A549 (cell line): ENCODE data around the gene P2RX4. TPM values are rescaled to one million over a fixed set of nuclear protein-coding genes. Genes with fewer than 3 reads are reported as not detected.

Source experiments
- ATAC-seq, 2 experiments: fragments of 200-7000 bp in 1 of 2; fragments of >200 bp in 1 of 2; cut with Nextera tagmentation in 1 of 2; cut with Tn5 transposase in 1 of 2; 3 replicates each; pipeline versions ENCODE4 v1.8.0 to v1.9.1; 2018 to 2020; ENCODE audit warnings: mild to moderate bottlenecking in 1 of 2, moderate library complexity in 1 of 2
- CTCF ChIA-PET: fragments of 300-600 bp; sonication (Branson Sonifier 250); formaldehyde crosslinking; extraction: SDS; loops from one replicate; lab custom pipeline; 2021; ENCODE audit warnings: antibody characterized with exemption, inconsistent platforms; lab: Yijun Ruan, JAX
- POLR2A ChIA-PET: fragments of 350-600 bp; formaldehyde crosslinking; extraction: SDS; loops from one replicate; lab custom pipeline; 2021; ENCODE audit warnings: antibody characterized with exemption, inconsistent platforms; lab: Yijun Ruan, JAX
- DNase-seq, 2 experiments: peaks; one replicate each; pipeline versions ENCODE4 v3.0.0 to v3.0.0-alpha.2; 2011 to 2016; ENCODE audit warnings: low read depth in 1 of 2, low spot score in 1 of 2
- FAIRE-seq: peaks from 2 replicates; lab custom pipeline; 2011; peaks lifted over from hg19 to GRCh38; lab: Jason Lieb, UNC
- H3K27ac ChIP-seq, 2 experiments: fragments of >200 bp; sonication (Bioruptor Twin); formaldehyde crosslinking; 3 replicates each; pipeline ENCODE4 v1.5.1; 2016 to 2017
- H3K4me1 ChIP-seq: fragments of >200 bp; sonication (Bioruptor Twin); formaldehyde crosslinking; 3 replicates; pipeline ENCODE4 v1.6.1; 2016
- H3K4me2 ChIP-seq: fragments of >200 bp; sonication (Bioruptor Twin); formaldehyde crosslinking; 3 replicates; pipeline ENCODE4 v1.6.1; 2016
- H3K4me3 ChIP-seq: fragments of >200 bp; sonication (Bioruptor Twin); formaldehyde crosslinking; 3 replicates; pipeline ENCODE4 v1.5.1; 2016
- H3K9me3 ChIP-seq: fragments of >200 bp; sonication (Bioruptor Twin); formaldehyde crosslinking; 3 replicates; pipeline ENCODE4 v1.6.1; 2016
- CHD4 ChIP-seq: fragments of 200-600 bp; sonication (generic); IDR thresholded peaks from 2 replicates; pipeline ENCODE4 v1.6.1; 2016; ENCODE audit warnings: antibody characterized with exemption, mild to moderate bottlenecking, borderline replicate concordance
- EHMT2 ChIP-seq: fragments of 200-600 bp; sonication (generic); IDR thresholded peaks from 2 replicates; pipeline ENCODE4 v1.6.1; 2016; ENCODE audit warnings: antibody characterized with exemption, low read depth, mild to moderate bottlenecking, moderate library complexity
- FOSL2 ChIP-seq, 2 experiments: fragments of 450-650 bp in 1 of 2; fragments of >200 bp in 1 of 2; sonication (Bioruptor Twin) in 1 of 2; formaldehyde crosslinking; IDR thresholded peaks; 2 replicates each; pipeline versions ENCODE4 v1.5.0 to v1.6.1; 2016 to 2020; ENCODE audit warnings: mild to moderate bottlenecking in 1 of 2, moderate library complexity in 1 of 2
- HDAC2 ChIP-seq: fragments of 200-600 bp; sonication (generic); IDR thresholded peaks from 2 replicates; pipeline ENCODE4 v1.6.1; 2016
- HEYL ChIP-seq: fragments of 250-450 bp; sonication (Bioruptor Pico); IDR thresholded peaks from 2 replicates; pipeline ENCODE4 v1.8.0; 2021; ENCODE audit warnings: mild to moderate bottlenecking, moderate library complexity
- HOXB5 ChIP-seq: fragments of 250-450 bp; sonication (Bioruptor Pico); IDR thresholded peaks from 2 replicates; pipeline ENCODE4 v1.5.0; 2020; ENCODE audit warnings: mild to moderate bottlenecking, moderate library complexity
- JUNB ChIP-seq: fragments of >200 bp; sonication (Bioruptor Twin); formaldehyde crosslinking; IDR thresholded peaks from 2 replicates; pipeline ENCODE4 v1.6.1; 2016
- KDM1A ChIP-seq: fragments of 200-600 bp; sonication (generic); IDR thresholded peaks from 2 replicates; pipeline ENCODE4 v1.6.1; 2016; ENCODE audit warnings: low read depth, mild to moderate bottlenecking
- MAFK ChIP-seq: fragments of 450-650 bp; IDR thresholded peaks from 2 replicates; pipeline ENCODE4 v1.6.1; 2014; ENCODE audit not compliant: partially characterized antibody
- PHF8 ChIP-seq: fragments of 200-600 bp; sonication (generic); IDR thresholded peaks from 2 replicates; pipeline ENCODE4 v1.6.1; 2016; ENCODE audit warnings: low read depth, mild to moderate bottlenecking, antibody characterized with exemption, moderate library complexity, borderline replicate concordance
- ZC3H11A ChIP-seq: fragments of 450-650 bp; IDR thresholded peaks from 2 replicates; pipeline ENCODE4 v1.6.1; 2014; ENCODE audit warnings: antibody characterized with exemption, mild to moderate bottlenecking
- ZFP36 ChIP-seq: fragments of 450-650 bp; IDR thresholded peaks from 2 replicates; pipeline ENCODE4 v1.6.1; 2014; ENCODE audit warnings: borderline replicate concordance; ENCODE audit not compliant: partially characterized antibody
- ZNF302 ChIP-seq: fragments of 250-450 bp; sonication (Bioruptor Pico); IDR thresholded peaks from 2 replicates; pipeline ENCODE4 v1.9.0; 2021; ENCODE audit warnings: inconsistent platforms, mild to moderate bottlenecking, moderate library complexity
- WGBS: methylation state at CpG from one replicate; pipeline ENCODE4 v1.1.6; 2017; ENCODE audit errors: missing lambda C conversion rate; 5-methylcytosine and 5-hydroxymethylcytosine counted together
- polyA plus RNA-seq, 4 experiments: library from polyadenylated mRNA; depleted of rRNA in 3 of 4; stranded (reverse); fragments of >200 nt; fragmentation: RNase III in 1 of 4; extraction: RNeasy Plus Mini Kit Qiagen cat#74134 plus additional on column Dnase treatment in 1 of 4; gene quantifications; 2 replicates in 3 of 4; 3 replicates in 1 of 4; pipeline ENCODE4 v1.2.3, GENCODE V29; 2011 to 2017
- TF ChIP-seq, protein P1 (sequence below): IDR thresholded peaks from 2 replicates; pipeline ENCODE4 v1.6.1; 2012

Gene P2RX4
- polyA plus RNA-seq, 2 of the 4 experiments (the other 2 are of a cell fraction): 16.0 to 27.5 TPM

GRCh38 chr12:121214166-121214777 lies 4.3 kb downstream of the P2RX4 start:
- Histone ChIP-seq H3K4me3 (no peak overlapping the region), H3K9me3 (no peaks in the 10 kb centered on the region), H3K4me2 (peak overlapping the region; percentile 73), H3K27ac (peak overlapping the region; percentile 36 to 64; a peak in 5 of 6 replicates), H3K4me1 (peaks cover 38% of the 10 kb centered on the region)
- ChIA-PET POLR2A (no interaction called here), CTCF (interaction anchor here (1.1 to 1.2 kb wide), 2 partner anchors 16 to 121 kb away, joined by 3 to 4 read pairs; no protein-coding TSS in a partner anchor)
- no peak; a peak in 2 of 6 replicates for ATAC-seq
- 86% methylated on average over 11 of the region's 11 CpGs for WGBS
- DNase-seq: no peak
- FAIRE-seq: no peak
- TF ChIP-seq HEYL (CRISPR knock-in tag): no peak
- no peak for TF ChIP-seq HOXB5 (CRISPR knock-in tag)
- TF ChIP-seq ZFP36: no peak
- TF ChIP-seq CHD4: no peak
- TF ChIP-seq FOSL2 (IDR thresholded peaks at IDR 0.05): no peak
- TF ChIP-seq FOSL2 (CRISPR knock-in tag; IDR thresholded peaks at IDR 0.05): 0 out of 2 replicates have a peak, but pooled peaks have one; percentile 12
- no peak for TF ChIP-seq ZNF302

- ATAC-seq: peak; percentile 70 to 79
- Histone ChIP-seq H3K4me3 (no peak overlapping the region), H3K4me2 (peak overlapping the region; percentile 73), H3K4me1 (peaks cover 38% of the 10 kb centered on the region)
- WGBS: 42% methylated on average over 14 of the region's 14 CpGs
- POLR2A ChIA-PET: no interaction called here
- FAIRE-seq: peak; percentile 79
- TF ChIP-seq FOSL2 (IDR thresholded peaks at IDR 0.05): peak; percentile 48
- peak; percentile 90 for TF ChIP-seq FOSL2 (CRISPR knock-in tag; IDR thresholded peaks at IDR 0.05)
- no peak for TF ChIP-seq PHF8
- peak; percentile 70 for TF ChIP-seq MAFK
- TF ChIP-seq, protein P1, sequence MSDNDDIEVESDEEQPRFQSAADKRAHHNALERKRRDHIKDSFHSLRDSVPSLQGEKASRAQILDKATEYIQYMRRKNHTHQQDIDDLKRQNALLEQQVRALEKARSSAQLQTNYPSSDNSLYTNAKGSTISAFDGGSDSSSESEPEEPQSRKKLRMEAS: no peak
- 0 out of 2 replicates have a peak, but pooled peaks have one; percentile 17 for TF ChIP-seq JUNB
- TF ChIP-seq, all 56 proteins: peak for 3
- CTCF ChIA-PET: interaction anchor here (1.1 to 4.6 kb wide), 3 partner anchors 15 to 120 kb away, joined by 3 to 29 read pairs (median 4); no protein-coding TSS in a partner anchor
- peak; percentile 63 to 91 for DNase-seq
- H3K9me3 ChIP-seq: no peaks in the 10 kb centered on the region
- peak overlapping the region; percentile 36 to 64; a peak in 5 of 6 replicates for H3K27ac ChIP-seq
These were observed 5.2 kb downstream of the P2RX4 start for GRCh38 chr12:121214855-121215745.

- POLR2A ChIA-PET: no interaction called here
- H3K4me1 ChIP-seq: peaks cover 32% of the 10 kb centered on the region
- DNase-seq: no peak
- no peak for ATAC-seq
- H3K4me2 ChIP-seq: no peak overlapping the region
- CTCF ChIA-PET: interaction anchor here (1.8 to 4.6 kb wide), 2 partner anchors 14 to 22 kb away, joined by 3 to 29 read pairs; no protein-coding TSS in a partner anchor
- no peak for FAIRE-seq
- no peak overlapping the region for H3K4me3 ChIP-seq
- no peak overlapping the region for H3K27ac ChIP-seq
- TF ChIP-seq ZFP36 (peak; percentile 65), HDAC2 (0 out of 2 replicates have a peak, but pooled peaks have one; percentile 54), ZC3H11A (no peak), KDM1A (peak; percentile 53; the same call in 1 of the 2 replicates)
- WGBS: 90% methylated on average over 4 of the region's 4 CpGs
- no peaks in the 10 kb centered on the region for H3K9me3 ChIP-seq
These were observed 6.2 kb downstream of the P2RX4 start for GRCh38 chr12:121216102-121216501.

GRCh38 chr12:121217063-121217462 lies 7.1 kb downstream of the P2RX4 start:
- H3K4me1 ChIP-seq: peaks cover 30% of the 10 kb centered on the region
- no peak overlapping the region for H3K27ac ChIP-seq
- peak overlapping the region; percentile 10; the same call in 2 of the 3 replicates for H3K4me2 ChIP-seq
- ATAC-seq: no peak
- no peaks in the 10 kb centered on the region for H3K9me3 ChIP-seq
- WGBS: 63% methylated on average over 8 of the region's 8 CpGs
- POLR2A ChIA-PET: no interaction called here
- no peak for TF ChIP-seq EHMT2
- H3K4me3 ChIP-seq: no peak overlapping the region
- CTCF ChIA-PET: interaction anchor here (1.1 to 4.6 kb wide), 5 partner anchors 13 to 245 kb away, joined by 3 to 29 read pairs (median 4); no protein-coding TSS in a partner anchor
- FAIRE-seq: no peak
- DNase-seq: peak in 1 of 2 experiments; percentile 32
